ENCODE results near the gene HAGH.

Gene HAGH

GRCh38 chr16:1777375-1778199 is 49.0 kb downstream of the HAGH start:
- ChIA-PET CTCF (no interaction called here), POLR2A (interaction anchor here (0.6 to 1.0 kb wide), 3 partner anchors 11 to 187 kb away, joined by 3 read pairs; partner anchors contain the start of gene RPS2)
- H3K4me1 ChIP-seq (ENCODE audit: control insufficient read depth, insufficient read depth, low read length): peaks cover 9% of the 10 kb centered on the region
- H3K4me3 ChIP-seq (ENCODE audit: low read depth, low read length): no peak overlapping the region
- H3K9me3 ChIP-seq (ENCODE audit: control insufficient read depth, insufficient read depth, low read depth, low read length): no peaks in the 10 kb centered on the region
- peak overlapping the region; percentile 22; the same call in 1 of the 2 replicates for H3K27ac ChIP-seq (ENCODE audit: extremely low read depth, low read depth, low read length)
- H3K36me3 ChIP-seq (ENCODE audit: control insufficient read depth in 2 of 2, insufficient read depth in 1 of 2, low read length in 2 of 2): peaks cover 4 to 68% of the 10 kb centered on the region in 2 experiments; a peak in 2 of 3 replicates
- TF ChIP-seq ZNF639 (tag by site-specific recombination; IDR thresholded peaks at IDR 0.05) (no peak), PRDM2 (tag by site-specific recombination; IDR thresholded peaks at IDR 0.05; ENCODE audit: borderline replicate concordance) (no peak), ZNF16 (tag by site-specific recombination; IDR thresholded peaks at IDR 0.05; ENCODE audit: low read depth) (no peak), ZNF530 (tag by site-specific recombination; IDR thresholded peaks at IDR 0.05; ENCODE audit: low read depth) (no peak), ZBTB1 (tag by site-specific recombination; IDR thresholded peaks at IDR 0.05) (no peak), ZNF585B (tag by site-specific recombination; IDR thresholded peaks at IDR 0.05) (no peak), ZNF514 (tag by site-specific recombination; IDR thresholded peaks at IDR 0.05) (no peak), ZEB2 (tag by site-specific recombination; IDR thresholded peaks at IDR 0.05) (0 out of 2 replicates have a peak, but pooled peaks have one; percentile 19), ZNF114 (tag by site-specific recombination; IDR thresholded peaks at IDR 0.05) (no peak), KLF8 (tag by site-specific recombination; IDR thresholded peaks at IDR 0.05) (peak; percentile 14; the same call in 1 of the 2 replicates), ZBTB8A (tag by site-specific recombination; IDR thresholded peaks at IDR 0.05) (no peak), KLF1 (tag by site-specific recombination; IDR thresholded peaks at IDR 0.05) (peak; percentile 58; the same call in 1 of the 2 replicates), TCF7L2 (IDR thresholded peaks at IDR 0.05; ENCODE audit: borderline replicate concordance, low read depth, low read length) (no peak), ZNF426 (tag by site-specific recombination; IDR thresholded peaks at IDR 0.05) (no peak), ZSCAN30 (tag by site-specific recombination; IDR thresholded peaks at IDR 0.05) (no peak), ZNF529 (tag by site-specific recombination; IDR thresholded peaks at IDR 0.05; ENCODE audit: insufficient replicate concordance) (no peak), ZNF629 (tag by site-specific recombination; IDR thresholded peaks at IDR 0.05) (no peak), ZNF138 (tag by site-specific recombination; IDR thresholded peaks at IDR 0.05; ENCODE audit: borderline replicate concordance) (no peak), ZNF701 (tag by site-specific recombination; IDR thresholded peaks at IDR 0.05) (no peak), ZBTB26 (tag by site-specific recombination; optimal IDR thresholded peaks at IDR 0.05) (no peak), ZFP69B (tag by site-specific recombination; IDR thresholded peaks at IDR 0.05) (no peak), ZNF398 (tag by site-specific recombination; IDR thresholded peaks at IDR 0.05) (no peak), KLF9 (tag by site-specific recombination; IDR thresholded peaks at IDR 0.05; ENCODE audit: low read depth) (no peak)
- TF ChIP-seq, protein P1, sequence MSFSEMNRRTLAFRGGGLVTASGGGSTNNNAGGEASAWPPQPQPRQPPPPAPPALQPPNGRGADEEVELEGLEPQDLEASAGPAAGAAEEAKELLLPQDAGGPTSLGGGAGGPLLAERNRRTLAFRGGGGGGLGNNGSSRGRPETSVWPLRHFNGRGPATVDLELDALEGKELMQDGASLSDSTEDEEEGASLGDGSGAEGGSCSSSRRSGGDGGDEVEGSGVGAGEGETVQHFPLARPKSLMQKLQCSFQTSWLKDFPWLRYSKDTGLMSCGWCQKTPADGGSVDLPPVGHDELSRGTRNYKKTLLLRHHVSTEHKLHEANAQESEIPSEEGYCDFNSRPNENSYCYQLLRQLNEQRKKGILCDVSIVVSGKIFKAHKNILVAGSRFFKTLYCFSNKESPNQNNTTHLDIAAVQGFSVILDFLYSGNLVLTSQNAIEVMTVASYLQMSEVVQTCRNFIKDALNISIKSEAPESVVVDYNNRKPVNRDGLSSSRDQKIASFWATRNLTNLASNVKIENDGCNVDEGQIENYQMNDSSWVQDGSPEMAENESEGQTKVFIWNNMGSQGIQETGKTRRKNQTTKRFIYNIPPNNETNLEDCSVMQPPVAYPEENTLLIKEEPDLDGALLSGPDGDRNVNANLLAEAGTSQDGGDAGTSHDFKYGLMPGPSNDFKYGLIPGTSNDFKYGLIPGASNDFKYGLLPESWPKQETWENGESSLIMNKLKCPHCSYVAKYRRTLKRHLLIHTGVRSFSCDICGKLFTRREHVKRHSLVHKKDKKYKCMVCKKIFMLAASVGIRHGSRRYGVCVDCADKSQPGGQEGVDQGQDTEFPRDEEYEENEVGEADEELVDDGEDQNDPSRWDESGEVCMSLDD (tag by site-specific recombination; IDR thresholded peaks at IDR 0.05): no peak

Measured in HEK293 (cell line).